Activated T-helper 2 cell treated with anti-CD3 and anti-CD28 coated beads, Interferon-gamma antibody, Interleukin-2, Interleukin-4, amounts not matched to agents 10 μg/mL and 5 μg/mL and 100 μg/mL, durations not matched to agents 14 hours and 24 hours and 36 hours (primary cell): ENCODE measurements around the gene FAM120B. TPM values are rescaled to one million over a fixed set of nuclear protein-coding genes. Genes with fewer than 3 reads are reported as not detected.

Experiments used
- DNase-seq: peaks from one replicate; pipeline ENCODE4 v3.0.0; 2021; ENCODE audit warnings: low spot score
- H3K27ac Mint-ChIP-seq: one replicate; pipeline ENCODE4 v1.8.0; 2021; ENCODE audit warnings: mixed read lengths
- H3K27me3 Mint-ChIP-seq: one replicate; pipeline ENCODE4 v1.8.0; 2021; ENCODE audit warnings: low read depth, mixed read lengths
- H3K36me3 Mint-ChIP-seq: one replicate; pipeline ENCODE4 v1.8.0; 2021; ENCODE audit warnings: low read depth, mixed read lengths
- H3K4me1 Mint-ChIP-seq: one replicate; pipeline ENCODE4 v1.8.0; 2021; ENCODE audit warnings: low read depth, mixed read lengths
- H3K4me3 Mint-ChIP-seq: one replicate; pipeline ENCODE4 v1.8.0; 2021; ENCODE audit warnings: low read depth, mild to moderate bottlenecking, moderate library complexity, mixed read lengths
- H3K9me3 Mint-ChIP-seq: one replicate; pipeline ENCODE4 v1.8.0; 2021; ENCODE audit warnings: mixed read lengths
- intact Hi-C: fragments of 100-400 bp; cut with micrococcal nuclease; formaldehyde crosslinking; loops from one replicate; pipeline ENCODE4 v1.15.1; 2023
- total RNA-seq: library from RNA; stranded (reverse); gene quantifications from 2 replicates; pipeline ENCODE4 v1.2.3, GENCODE V29; 2022

FAM120B gene
- total RNA-seq, 1 donor from 2014 or later = 21.8 TPM

DNA sequence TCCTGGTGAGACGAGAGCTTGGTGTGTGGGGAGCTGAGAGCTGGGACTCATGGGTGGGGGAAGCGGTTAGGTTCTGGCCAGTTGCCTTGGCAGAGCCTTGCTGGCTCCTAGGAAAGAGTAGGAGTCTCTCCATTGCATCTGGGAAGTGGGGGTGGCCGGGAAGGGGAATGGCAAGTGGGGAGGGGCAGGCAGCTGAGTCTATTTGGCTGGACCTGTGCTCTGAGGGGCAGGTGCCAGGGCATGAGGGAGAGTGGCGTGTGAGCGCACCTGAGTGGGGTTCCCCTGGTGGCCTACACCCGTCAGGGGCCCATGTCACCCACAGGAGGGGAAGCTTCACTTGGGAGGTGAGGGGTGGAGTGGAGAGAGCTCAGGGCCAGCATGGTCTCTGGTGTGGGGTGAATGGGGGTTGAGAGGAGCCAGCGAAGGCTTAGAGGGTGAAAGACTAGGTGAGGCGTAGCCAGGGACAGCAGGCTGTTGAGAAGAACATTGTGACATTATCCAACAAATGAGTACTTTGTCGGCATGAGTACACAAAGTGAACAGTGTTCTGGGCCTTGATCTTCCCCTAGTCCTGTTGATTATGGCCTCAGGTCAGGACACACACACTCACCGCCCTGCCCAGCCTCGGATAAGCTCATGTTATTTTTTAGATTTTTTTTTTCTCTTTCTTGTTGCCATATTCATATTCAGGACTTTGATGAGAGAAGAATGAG, 59.8 kb downstream of the FAM120B start:
- DNase-seq = no peak
- Mint-ChIP-seq H3K4me1 (peaks cover 6% of the 10 kb centered on the region), H3K27me3 (no peaks in the 10 kb centered on the region), H3K36me3 (peaks cover 9% of the 10 kb centered on the region), H3K4me3 (no peak overlapping the region), H3K27ac (no peak overlapping the region), H3K9me3 (no peaks in the 10 kb centered on the region)
- intact Hi-C loops = no loop called here

DNA sequence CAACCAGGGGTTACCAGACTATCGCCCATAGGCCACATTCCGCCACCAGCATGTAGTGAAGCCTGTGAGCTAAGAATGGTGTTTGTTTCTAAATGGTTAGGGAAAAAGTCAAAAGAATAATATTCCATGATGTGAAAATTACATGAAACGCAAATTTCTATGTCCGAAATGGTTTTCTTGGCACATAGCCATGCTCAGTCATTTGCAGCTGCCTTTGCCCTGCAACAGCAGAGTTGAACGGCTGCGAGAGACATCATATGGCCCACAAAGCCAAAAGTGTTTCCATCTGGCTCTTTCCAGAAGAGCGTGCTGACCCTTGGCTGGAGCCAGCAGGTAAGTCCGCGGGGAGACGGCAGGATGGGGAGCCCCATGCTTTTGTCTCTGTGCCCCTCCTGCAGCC, 60.7 kb downstream of the FAM120B start:
- no peaks in the 10 kb centered on the region for H3K27me3 Mint-ChIP-seq
- H3K4me1 Mint-ChIP-seq = peaks cover 6% of the 10 kb centered on the region
- intact Hi-C loops = no loop called here
- no peak overlapping the region for H3K27ac Mint-ChIP-seq
- DNase-seq = no peak
- H3K4me3 Mint-ChIP-seq = no peak overlapping the region
- peaks cover 10% of the 10 kb centered on the region for H3K36me3 Mint-ChIP-seq
- no peaks in the 10 kb centered on the region for H3K9me3 Mint-ChIP-seq

DNA sequence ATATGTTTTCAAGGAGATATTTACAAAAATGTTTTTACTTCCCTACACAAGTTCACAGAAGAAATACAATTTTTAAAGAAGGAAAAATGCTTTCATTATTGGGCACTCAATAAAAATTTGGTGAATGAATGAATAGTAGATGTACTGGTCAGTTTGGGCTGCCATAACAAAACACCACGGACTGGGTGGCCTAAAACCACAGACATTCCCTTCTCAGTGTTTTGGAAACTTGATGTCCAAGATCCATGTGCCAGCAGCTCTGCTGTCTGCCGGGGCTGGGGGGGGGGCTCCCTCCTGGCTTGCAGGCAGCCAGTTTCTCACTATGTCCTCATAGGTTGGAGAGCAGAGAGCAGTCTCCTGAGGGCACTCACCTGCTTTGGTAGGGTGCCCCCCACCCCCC, 62.0 kb downstream of the FAM120B start:
- Mint-ChIP-seq H3K36me3 (peaks cover 9% of the 10 kb centered on the region), H3K9me3 (no peaks in the 10 kb centered on the region), H3K27me3 (no peaks in the 10 kb centered on the region), H3K4me1 (peaks cover 6% of the 10 kb centered on the region), H3K4me3 (no peak overlapping the region), H3K27ac (no peak overlapping the region)
- intact Hi-C loops = no loop called here
- DNase-seq = no peak

DNA sequence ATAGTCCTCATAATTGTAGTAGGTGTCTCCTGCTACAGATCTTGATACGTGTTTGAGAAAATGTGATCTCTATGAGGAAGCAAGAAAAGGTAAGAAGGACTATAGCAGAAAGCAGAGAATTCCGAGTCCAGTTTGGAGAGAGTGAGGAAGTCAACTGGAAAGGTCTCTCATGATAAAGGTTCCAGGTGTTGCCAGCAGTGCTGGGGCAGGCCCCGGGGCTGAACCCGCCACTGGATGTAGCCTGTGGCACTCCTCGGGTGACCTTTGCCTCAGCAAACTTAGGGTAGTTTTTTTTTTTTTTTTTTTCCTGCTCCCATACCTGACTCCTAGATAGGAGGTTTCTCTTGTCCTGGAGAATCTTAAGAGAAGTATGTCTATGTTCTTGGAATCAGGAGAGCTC, 62.8 kb downstream of the FAM120B start:
- Mint-ChIP-seq H3K4me1 (peaks cover 6% of the 10 kb centered on the region), H3K36me3 (peaks cover 6% of the 10 kb centered on the region), H3K9me3 (no peaks in the 10 kb centered on the region), H3K27ac (no peak overlapping the region), H3K4me3 (no peak overlapping the region), H3K27me3 (no peaks in the 10 kb centered on the region)
- intact Hi-C loops = no loop called here
- DNase-seq = no peak

DNA sequence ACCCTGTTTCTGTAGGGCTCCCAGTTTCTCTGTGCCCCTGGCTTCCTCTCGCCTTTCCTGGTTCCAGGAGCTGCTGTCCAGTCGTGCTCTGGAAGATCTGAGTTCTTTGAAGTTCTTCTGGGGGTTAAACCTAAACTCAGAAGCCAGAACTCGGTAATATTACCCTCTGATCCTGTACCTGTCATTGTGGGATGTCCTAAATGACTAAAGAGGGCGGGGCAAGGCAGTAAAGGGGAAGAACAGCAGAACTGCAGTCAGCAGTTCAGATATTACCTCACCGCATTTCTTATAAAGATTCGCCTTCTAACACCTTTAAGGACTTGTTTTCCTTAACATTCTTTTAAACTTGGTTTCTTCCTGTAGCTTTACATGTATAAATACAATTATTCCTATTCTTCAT, 63.9 kb downstream of the FAM120B start:
- H3K9me3 Mint-ChIP-seq = no peaks in the 10 kb centered on the region
- peaks cover 6% of the 10 kb centered on the region for H3K36me3 Mint-ChIP-seq
- no peaks in the 10 kb centered on the region for H3K27me3 Mint-ChIP-seq
- no peak overlapping the region for H3K27ac Mint-ChIP-seq
- H3K4me3 Mint-ChIP-seq = no peak overlapping the region
- peaks cover 6% of the 10 kb centered on the region for H3K4me1 Mint-ChIP-seq
- intact Hi-C loops = no loop called here
- no peak for DNase-seq

DNA sequence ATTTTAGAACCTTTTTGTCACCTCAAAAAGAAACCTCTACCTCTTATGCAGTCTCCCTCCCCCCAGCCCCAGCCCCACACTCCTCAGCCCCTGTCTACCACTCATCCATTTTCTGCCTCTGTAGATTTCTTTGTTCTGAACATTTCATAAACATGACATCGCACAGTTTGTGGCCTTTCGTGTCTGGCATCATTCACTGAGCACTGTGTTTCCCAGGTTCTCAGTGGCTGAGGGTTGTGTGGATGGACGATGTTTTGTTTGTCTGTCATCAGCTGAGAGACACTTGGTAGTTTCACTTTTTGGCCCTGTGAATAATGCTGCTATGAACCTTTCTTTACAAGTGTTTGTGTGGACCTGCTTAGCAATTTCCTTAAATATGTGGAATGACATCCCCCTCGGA, 64.5 kb downstream of the FAM120B start:
- no peak overlapping the region for H3K4me3 Mint-ChIP-seq
- intact Hi-C loops = no loop called here
- no peak for DNase-seq
- peaks cover 6% of the 10 kb centered on the region for H3K36me3 Mint-ChIP-seq
- peak overlapping the region; percentile 18 for H3K27ac Mint-ChIP-seq
- no peaks in the 10 kb centered on the region for H3K27me3 Mint-ChIP-seq
- peaks cover 6% of the 10 kb centered on the region for H3K4me1 Mint-ChIP-seq
- H3K9me3 Mint-ChIP-seq = no peaks in the 10 kb centered on the region

DNA sequence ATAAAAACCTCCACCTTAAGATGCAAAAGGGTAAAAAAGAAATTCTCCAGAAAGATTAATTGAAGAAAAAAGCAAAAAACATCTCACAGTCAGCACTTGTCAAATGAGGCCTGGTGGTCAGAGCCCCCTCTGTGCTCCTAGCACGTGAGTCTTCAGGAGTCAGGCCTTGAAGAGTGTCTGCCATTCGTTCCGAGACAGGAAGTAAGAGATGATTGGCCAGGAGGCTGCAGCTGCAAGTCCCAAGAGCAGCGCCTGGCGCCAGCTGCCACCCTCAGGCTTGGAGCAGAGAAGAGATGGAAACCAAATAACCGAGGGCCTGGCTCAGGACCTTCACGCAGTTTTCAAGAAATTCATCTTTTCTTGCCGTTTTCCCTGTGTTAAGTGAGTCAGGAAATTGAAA, 65.0 kb downstream of the FAM120B start:
- Mint-ChIP-seq H3K4me3 (no peak overlapping the region), H3K27me3 (no peaks in the 10 kb centered on the region), H3K36me3 (peaks cover 8% of the 10 kb centered on the region), H3K9me3 (no peaks in the 10 kb centered on the region), H3K27ac (no peak overlapping the region), H3K4me1 (peaks cover 6% of the 10 kb centered on the region)
- intact Hi-C loops = no loop called here
- DNase-seq = no peak

DNA sequence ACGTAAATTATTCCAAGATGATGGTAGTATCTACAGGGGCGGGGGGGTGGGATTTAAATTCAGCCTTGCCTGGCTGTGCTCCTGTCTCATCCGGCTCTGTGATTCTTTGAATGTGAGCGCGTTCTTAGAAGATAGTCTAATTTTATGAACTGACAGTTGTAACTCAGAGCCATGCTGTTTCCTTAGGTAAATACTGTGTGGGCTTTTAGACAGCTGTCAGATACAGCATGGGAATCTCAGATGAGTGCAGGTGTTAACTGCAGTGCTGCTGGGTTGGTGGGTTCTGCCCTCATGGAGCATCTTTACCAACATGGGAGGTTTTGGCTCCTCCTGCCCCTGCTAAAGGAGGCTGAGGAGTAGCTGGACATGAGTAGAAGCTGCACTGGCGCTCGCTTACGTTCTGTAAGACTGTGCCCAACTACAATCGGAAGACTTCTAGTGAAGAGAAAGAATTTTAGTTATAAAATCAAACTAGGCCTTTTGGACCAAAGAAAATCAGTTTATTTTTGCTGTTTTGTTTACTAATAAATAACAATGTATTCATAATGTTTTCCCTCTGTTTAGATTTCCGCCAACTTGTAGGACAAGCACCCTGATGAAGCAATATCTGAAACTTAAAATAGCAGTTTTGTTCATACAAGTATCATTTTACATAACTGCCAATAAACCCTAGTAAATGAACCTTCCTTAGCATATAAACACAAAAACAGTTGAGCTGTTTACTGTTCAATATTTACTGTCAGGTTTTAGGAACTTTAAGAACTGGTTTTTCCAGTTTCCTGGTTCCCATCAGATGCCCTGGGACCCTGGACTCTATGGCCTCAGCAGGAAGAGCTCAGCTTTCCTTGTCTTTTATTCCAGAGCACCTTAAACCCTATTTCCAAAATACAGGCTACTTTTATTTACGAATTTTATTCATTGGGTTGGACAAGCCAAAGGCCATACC, 66.1 kb downstream of the FAM120B start:
- DNase-seq = no peak
- H3K27ac Mint-ChIP-seq = no peak overlapping the region
- intact Hi-C loops = no loop called here
- H3K27me3 Mint-ChIP-seq = no peaks in the 10 kb centered on the region
- H3K4me3 Mint-ChIP-seq = no peak overlapping the region
- H3K36me3 Mint-ChIP-seq = peaks cover 8% of the 10 kb centered on the region
- H3K9me3 Mint-ChIP-seq = no peaks in the 10 kb centered on the region
- peaks cover 6% of the 10 kb centered on the region for H3K4me1 Mint-ChIP-seq

DNA sequence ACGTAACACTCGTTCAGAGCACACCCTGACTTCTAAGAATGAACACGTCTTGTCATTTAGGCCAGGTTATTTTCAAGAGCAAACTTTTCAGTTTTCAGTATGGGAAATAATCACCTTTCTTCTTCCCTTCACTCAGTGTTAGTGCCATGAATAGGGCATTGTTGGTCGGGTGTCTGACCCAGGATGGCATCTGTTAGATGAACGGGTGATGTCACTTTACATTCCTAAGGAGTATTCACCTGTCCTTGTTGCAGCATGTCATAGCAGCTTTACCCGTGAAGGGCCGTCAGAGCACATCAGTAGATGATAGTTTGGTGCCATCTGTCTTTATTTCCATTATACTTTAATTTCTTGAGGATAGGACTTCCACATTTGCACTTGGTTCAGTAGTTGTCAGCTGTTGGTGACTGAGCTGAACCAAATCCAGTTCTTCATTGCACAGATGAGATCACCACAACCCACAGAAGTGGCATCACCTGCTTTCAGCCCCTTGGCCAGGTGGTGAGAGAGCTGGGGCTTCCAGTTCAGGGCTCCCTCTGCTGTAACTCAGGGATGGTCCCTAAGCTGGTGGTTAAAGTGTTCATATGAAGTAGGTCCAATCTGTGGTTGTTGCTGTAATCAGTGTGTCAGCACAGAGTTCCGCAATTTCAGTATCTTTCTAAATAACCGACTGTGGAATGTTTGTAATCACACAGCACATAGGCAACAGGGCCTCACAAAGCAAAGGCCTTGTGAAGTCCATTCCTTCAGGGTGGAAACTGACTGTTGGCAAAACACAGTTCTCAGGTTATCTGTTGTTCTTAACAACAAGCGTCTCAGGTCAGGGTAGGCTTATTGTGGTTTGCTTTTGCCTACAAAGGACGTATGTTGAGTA, 68.2 kb downstream of the FAM120B start:
- Mint-ChIP-seq H3K27me3 (no peaks in the 10 kb centered on the region), H3K9me3 (no peaks in the 10 kb centered on the region), H3K27ac (no peak overlapping the region), H3K4me3 (no peak overlapping the region), H3K4me1 (peaks cover 15% of the 10 kb centered on the region), H3K36me3 (peaks cover 14% of the 10 kb centered on the region)
- intact Hi-C loops = no loop called here
- DNase-seq = no peak

DNA sequence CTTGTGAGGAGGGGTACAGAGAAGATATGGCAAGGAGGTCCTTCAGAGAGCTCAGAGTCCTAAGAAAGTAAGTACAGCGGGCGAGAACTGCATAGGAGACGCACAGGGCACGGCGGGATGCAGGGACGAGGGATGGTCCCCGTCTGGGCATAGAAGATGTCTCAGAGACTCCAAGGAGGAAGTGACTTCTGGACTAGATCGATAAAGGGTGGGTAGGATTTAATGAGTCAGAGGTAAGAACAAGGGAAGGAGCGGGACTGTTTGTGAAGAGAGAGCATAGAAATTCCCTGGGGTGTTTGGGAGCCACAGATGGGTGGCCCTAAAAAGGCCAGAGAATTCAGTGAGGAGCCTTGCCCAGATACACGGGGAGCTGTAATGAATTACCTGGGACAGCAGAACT, 69.1 kb downstream of the FAM120B start:
- Mint-ChIP-seq H3K4me1 (peaks cover 13% of the 10 kb centered on the region), H3K9me3 (no peaks in the 10 kb centered on the region), H3K4me3 (no peak overlapping the region), H3K27me3 (no peaks in the 10 kb centered on the region), H3K27ac (no peak overlapping the region), H3K36me3 (peaks cover 14% of the 10 kb centered on the region)
- intact Hi-C loops = no loop called here
- DNase-seq = no peak

DNA sequence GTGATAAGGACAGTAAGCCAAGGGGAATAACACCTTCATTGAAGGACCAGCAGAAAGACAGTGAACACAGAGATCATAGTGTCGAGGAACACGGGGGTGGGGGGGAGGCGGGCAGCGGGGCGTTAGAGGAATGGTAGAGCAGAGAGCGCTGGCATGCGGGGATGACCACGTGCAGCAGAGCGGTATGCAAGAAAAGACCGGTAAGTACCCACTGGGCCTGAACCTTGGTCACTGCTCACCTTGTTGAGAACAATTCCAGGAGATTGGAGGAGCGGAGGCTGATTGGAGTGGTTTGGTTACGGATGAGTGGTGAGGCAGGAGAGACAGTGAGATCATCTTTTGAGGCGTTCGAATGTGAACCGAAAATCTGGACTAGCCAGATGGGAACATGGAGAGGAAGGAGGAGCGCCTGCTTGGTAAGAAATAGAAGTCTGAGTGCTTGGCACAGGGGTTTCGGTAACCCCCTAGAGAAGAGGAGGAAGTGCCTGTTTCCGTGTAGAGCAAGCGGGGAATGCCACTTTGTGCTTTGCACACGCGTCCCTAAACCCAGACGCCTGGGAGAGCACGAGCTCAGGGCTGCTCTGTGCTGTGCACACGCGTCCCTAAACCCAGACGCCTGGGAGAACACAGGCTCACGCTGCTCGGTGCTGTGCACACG, 70.0 kb downstream of the FAM120B start:
- Mint-ChIP-seq H3K27ac (peak overlapping the region; percentile 15), H3K4me1 (peaks cover 10% of the 10 kb centered on the region), H3K36me3 (peaks cover 9% of the 10 kb centered on the region), H3K9me3 (no peaks in the 10 kb centered on the region), H3K27me3 (no peaks in the 10 kb centered on the region), H3K4me3 (no peak overlapping the region)
- intact Hi-C loops = no loop called here
- DNase-seq = no peak

DNA sequence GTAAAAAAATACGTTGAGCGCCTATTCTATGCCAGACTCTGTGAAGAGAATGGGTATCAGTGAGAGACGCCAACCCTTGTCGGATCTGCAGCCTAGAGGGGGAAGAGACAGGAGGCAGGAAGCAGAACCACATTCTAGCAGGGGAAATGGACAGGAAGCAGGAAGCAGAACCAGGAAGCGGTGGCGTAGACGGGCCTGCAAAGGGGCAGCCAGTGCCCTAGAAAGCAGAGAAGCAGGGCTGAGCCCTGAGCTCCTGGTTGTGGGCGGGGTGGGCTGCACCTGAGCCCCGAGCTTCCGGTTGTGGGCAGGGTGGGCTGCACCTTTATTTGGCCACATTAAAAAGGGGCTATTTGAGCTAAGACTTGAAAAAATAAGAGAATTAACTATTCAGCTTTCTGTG, 71.9 kb downstream of the FAM120B start:
- no peaks in the 10 kb centered on the region for H3K27me3 Mint-ChIP-seq

More for the DNA sequence above, 71.9 kb downstream of the FAM120B start:
- H3K9me3 Mint-ChIP-seq = no peaks in the 10 kb centered on the region
- H3K4me1 Mint-ChIP-seq = peaks cover 10% of the 10 kb centered on the region
- H3K4me3 Mint-ChIP-seq = no peak overlapping the region
- H3K36me3 Mint-ChIP-seq = peaks cover 8% of the 10 kb centered on the region
- intact Hi-C loops = no loop called here
- peak overlapping the region; percentile 67 for H3K27ac Mint-ChIP-seq
- DNase-seq = no peak
